IPS-15b (cell line): ENCODE data around the gene ABR.
A peak's percentile ranks its signal among the peaks of the same experiment; 100 is the strongest.
"Not testable (repeated sequence)": the region's sequence is repeated elsewhere in the genome, so short reads cannot be mapped to it uniquely, and the experiment has no call there.

Experiments used
- H3K27me3 ChIP-seq: one replicate; pipeline ENCODE4 v1.6.1; 2013; ENCODE audit warnings: low read length; ENCODE audit not compliant: control insufficient read depth, insufficient read depth
- H3K36me3 ChIP-seq: one replicate; pipeline ENCODE4 v1.6.1; 2013; ENCODE audit warnings: low read length; ENCODE audit not compliant: control insufficient read depth, insufficient read depth
- H3K4me1 ChIP-seq: one replicate; pipeline ENCODE4 v1.6.1; 2013; ENCODE audit warnings: mild to moderate bottlenecking, low read length; ENCODE audit not compliant: control insufficient read depth, insufficient read depth
- H3K4me3 ChIP-seq: one replicate; pipeline ENCODE4 v1.5.1; 2013; ENCODE audit warnings: low read depth, low read length
- H3K9ac ChIP-seq: one replicate; pipeline ENCODE4 v1.6.1; 2013; ENCODE audit warnings: low read depth, mild to moderate bottlenecking, low read length
- H3K9me3 ChIP-seq: one replicate; pipeline ENCODE4 v1.6.1; 2013; ENCODE audit warnings: mild to moderate bottlenecking, low read length; ENCODE audit not compliant: control insufficient read depth, insufficient read depth

The ABR gene

DNA sequence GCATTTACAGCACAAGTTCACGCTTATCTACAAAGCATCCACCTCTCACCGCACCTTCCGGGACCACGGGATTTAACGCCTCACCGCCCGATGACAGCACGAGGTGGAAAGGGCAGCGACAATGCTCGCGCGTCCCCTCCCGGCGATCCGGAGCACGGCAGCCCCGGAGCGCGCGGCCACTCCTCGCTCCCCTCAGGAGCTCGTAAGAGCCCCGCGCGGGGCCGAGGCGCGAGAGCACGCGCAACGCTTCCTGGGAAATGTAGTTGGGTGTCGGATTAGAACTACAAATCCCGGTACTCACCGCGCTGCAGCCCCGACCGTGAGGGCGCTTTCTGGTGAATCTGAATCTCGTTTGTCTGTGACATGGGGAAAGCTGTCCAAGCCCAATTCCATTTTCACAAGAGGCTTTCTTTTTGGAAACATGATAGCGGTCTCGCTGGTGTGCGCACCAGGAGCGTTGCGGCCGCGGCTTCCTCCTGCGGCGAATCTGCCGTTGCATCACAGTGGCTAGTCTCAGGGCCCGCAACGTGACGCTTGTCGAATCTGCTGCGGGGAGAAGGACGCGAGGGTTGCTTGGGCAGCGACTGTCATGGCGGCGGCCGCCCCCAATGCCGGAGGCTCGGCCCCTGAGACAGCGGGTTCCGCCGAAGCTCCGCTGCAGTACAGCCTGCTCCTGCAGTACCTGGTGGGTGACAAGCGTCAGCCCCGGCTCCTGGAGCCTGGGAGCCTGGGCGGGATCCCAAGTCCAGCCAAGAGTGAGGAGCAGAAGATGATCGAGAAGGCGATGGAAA lies 183.0 kb downstream of the ABR start, which contains the start of gene TIMM22:
Gene TIMM22 (plus strand): TSS at position 576 of the 791 bp plus-strand sequence. CDS start 14 bp downstream, at position 590.
- Histone ChIP-seq H3K4me3 (peak within 1 kb of the TSS; percentile 100), H3K4me1 (peaks cover 2% of the 10 kb centered on the region), H3K9me3 (no peaks in the 10 kb centered on the region), H3K9ac (peak within 1 kb of the TSS; percentile 99), H3K27me3 (no peaks in the 10 kb centered on the region), H3K36me3 (peaks cover 13% of the 10 kb centered on the region)

DNA sequence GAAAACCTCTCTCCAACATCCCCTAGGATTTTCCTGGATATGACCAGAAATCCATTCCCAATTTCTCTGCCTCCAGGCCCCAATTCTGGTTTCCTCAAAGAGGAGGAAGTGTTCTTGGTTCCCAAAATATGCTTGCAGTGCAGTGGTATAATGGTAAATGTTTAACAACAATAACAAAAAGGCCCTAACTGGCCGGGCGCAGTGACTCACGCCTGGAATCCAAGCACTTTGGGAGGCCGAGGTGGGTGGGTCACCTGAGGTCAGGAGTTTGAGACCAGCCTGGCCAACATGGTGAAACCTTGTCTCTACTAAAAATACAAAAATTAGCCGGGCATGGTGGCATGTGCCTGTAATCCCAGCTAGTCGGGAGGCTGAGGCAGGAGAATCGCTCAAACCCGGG lies 184.5 kb downstream of the ABR start:
- H3K9ac ChIP-seq, H3K4me3 ChIP-seq, H3K9me3 ChIP-seq, H3K36me3 ChIP-seq, H3K4me1 ChIP-seq, H3K27me3 ChIP-seq: not testable (repeated sequence)

DNA sequence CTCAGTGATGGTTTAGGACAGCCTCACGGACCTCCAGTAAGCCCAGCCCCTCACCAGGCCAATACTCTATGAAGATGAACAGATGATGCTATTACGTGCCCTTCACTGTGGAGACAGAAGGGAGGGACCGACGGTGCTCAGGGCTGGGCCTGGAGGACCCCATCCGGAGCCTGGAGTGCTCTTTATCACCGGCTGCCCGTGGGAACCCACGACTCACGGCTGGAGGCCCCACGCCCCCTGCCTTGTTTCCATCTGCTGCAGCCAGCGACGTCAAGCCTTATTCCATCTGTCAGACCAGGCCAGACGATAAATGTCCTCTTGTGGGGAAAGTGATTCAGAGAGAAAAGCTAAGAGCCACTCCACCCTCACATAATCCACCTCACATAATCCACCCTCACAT lies 186.8 kb downstream of the ABR start:
- no peaks in the 10 kb centered on the region for H3K27me3 ChIP-seq
- H3K4me3 ChIP-seq, result no peak overlapping the region
- H3K9ac ChIP-seq, result no peak overlapping the region
- no peaks in the 10 kb centered on the region for H3K4me1 ChIP-seq
- H3K9me3 ChIP-seq, result no peaks in the 10 kb centered on the region
- H3K36me3 ChIP-seq, result peaks cover 3% of the 10 kb centered on the region

DNA sequence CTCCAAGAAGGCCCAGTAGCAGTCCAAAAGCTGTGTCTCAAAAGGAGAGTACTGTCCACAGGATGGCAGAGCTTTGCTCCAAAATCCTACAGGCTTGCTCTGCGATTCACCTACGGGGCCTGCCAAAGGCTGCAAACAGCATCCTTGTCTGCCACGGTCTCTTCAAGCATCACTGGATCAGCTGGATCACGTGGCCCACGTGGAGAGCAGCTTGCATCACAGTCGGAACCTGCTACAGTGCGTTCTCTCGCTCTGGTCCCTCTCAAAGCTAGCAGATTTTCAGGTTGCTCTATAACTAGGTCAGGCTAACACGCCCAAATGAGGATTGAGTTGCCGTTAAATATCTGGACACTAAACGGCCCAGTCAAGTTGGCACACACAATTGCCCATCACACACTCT lies 191.2 kb downstream of the ABR start:
- Histone ChIP-seq H3K9me3 (no peaks in the 10 kb centered on the region), H3K27me3 (no peaks in the 10 kb centered on the region), H3K36me3 (no peaks in the 10 kb centered on the region), H3K4me1 (no peaks in the 10 kb centered on the region), H3K4me3 (no peak overlapping the region), H3K9ac (no peak overlapping the region)

DNA sequence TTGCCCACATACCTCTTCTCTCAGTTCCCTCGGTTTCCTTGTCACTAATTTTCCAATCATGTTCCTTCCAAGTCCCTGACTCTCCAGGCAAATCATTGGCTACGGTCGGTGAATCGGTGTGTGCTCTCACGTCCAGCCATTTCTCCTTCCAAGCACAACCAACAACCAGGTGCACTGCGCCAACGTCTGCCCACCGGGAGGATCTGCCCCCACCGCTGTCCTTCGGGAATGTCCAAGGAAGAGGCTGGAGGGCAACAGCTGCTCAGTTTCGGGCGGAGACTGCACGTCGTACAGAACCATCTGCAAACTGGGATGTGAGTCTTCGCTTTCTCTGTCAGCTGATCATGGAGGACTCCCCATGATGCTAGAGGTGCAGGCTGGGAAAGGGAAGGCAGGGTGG lies 191.8 kb downstream of the ABR start:
- Histone ChIP-seq H3K27me3 (no peaks in the 10 kb centered on the region), H3K4me1 (no peaks in the 10 kb centered on the region), H3K4me3 (no peak overlapping the region), H3K36me3 (no peaks in the 10 kb centered on the region), H3K9me3 (no peaks in the 10 kb centered on the region), H3K9ac (no peak overlapping the region)

DNA sequence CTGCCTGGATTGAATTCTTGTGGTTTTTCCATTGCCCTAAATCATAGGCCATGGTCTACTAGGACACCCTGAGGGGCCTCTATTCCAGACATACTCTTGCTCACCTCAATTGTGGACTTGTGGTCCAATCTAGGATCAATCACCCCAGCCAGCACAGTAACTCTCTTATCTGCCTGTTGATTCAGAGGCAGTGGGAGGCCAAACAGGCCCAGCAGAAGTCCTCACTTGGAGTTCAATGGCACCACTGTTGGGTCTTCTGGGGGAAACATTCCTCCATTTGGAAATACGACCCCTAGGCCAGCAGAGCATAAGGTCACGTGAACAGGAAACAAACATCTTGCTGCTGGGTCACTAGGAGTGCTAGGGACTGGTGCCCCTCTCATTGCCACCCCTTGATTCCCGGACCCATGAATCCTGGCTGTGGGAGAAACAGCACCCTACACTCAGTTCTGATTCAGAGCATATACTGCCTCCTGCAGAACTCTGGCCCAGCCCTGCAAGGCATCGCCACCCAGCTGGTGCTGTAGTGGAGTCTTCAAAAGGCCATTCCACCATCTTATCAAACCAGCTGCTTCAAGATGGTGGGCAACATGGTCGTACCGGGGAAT lies 193.4 kb downstream of the ABR start:
- Histone ChIP-seq H3K9me3 (no peaks in the 10 kb centered on the region), H3K9ac (no peak overlapping the region), H3K4me3 (no peak overlapping the region), H3K36me3 (no peaks in the 10 kb centered on the region), H3K27me3 (no peaks in the 10 kb centered on the region), H3K4me1 (no peaks in the 10 kb centered on the region)

DNA sequence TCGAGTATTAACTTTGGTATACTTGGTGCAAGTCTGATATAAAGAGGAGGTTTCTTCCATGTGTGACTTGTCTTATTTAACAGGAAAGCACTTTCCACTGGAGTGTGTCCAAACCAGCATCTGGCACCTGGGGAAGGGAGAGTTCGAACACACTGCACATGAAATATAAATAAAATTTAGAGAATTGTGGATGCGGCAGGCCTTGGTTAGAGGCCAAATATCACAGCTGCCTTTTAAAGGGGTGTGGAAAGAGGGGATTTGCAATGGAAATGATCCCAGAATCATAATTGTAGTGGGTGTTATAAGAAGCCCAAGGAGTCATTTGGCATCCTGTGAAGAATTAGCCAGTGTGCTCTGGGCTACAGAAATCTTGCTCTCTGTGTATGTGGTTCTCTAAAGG lies 195.9 kb downstream of the ABR start:
- H3K27me3 ChIP-seq, result no peaks in the 10 kb centered on the region
- no peaks in the 10 kb centered on the region for H3K36me3 ChIP-seq
- no peak overlapping the region for H3K9ac ChIP-seq
- H3K4me3 ChIP-seq, result no peak overlapping the region
- H3K4me1 ChIP-seq, result no peaks in the 10 kb centered on the region
- H3K9me3 ChIP-seq, result no peaks in the 10 kb centered on the region

DNA sequence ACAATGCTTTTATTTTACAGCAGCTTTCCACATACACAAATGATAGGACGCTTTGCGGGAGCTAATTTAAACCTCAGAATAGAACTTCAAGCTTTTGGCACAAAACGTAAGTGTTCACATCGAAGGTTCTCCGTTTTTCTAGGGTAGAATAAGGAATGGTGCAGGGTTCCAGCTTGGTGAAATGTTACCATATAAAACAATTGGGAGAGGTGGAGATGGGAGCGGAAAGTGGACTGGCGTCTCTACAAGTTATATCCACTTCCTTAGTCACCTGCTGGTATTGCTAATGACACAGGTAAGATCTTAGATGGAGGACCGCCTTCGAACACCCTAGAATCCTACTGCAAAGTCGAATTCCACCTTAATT lies 198.5 kb downstream of the ABR start:
- H3K9me3 ChIP-seq, result no peaks in the 10 kb centered on the region
- no peaks in the 10 kb centered on the region for H3K36me3 ChIP-seq
- H3K9ac ChIP-seq, result no peak overlapping the region
- H3K4me3 ChIP-seq, result no peak overlapping the region
- no peaks in the 10 kb centered on the region for H3K27me3 ChIP-seq
- H3K4me1 ChIP-seq, result peaks cover 13% of the 10 kb centered on the region

DNA sequence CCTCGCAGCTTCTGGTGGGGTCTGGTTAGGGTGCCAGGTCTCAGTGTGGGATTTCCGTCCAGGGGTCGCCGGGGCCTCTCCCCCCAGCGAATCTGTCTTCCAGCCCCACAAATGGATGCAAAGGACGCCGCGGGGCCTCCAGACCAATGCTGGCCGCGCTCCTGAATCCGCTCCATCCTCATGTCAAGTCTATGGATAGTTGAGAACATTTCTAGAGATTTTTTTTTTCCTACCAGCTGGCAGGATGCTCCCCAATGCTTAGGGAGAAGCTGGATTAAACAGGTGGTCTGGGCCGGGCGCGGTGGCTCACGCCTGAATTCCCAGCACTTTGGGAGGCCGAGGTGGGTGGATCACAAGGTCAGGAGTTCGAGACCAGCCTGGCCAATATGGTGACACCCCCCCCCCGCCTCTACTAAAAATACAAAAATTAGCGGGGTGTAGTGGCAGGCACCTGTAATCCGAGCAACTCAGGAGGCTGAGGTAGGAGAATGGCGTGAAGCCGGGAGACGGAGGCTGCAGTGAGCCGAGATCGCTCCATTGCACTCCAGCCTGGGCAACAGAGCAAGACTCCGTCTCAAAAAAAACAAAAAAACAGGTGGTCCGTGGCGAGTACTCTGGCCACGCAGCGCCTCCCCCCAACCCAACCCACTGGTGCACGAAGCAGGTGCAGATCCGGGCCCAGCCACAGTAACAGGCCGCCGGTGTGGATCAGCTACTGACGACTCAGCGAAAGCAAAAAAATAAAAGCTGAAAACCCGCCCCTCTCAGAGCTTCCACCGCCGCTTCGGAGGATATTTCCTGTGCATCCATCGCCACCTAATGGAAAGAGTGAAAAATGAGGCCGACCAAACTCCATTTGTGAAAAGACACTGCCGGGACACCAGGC lies 199.1 kb downstream of the ABR start:
- Histone ChIP-seq H3K4me3 (peak overlapping the region; percentile 59), H3K36me3 (no peaks in the 10 kb centered on the region), H3K4me1 (peaks cover 19% of the 10 kb centered on the region), H3K9ac (no peak overlapping the region), H3K27me3 (no peaks in the 10 kb centered on the region), H3K9me3 (no peaks in the 10 kb centered on the region)

DNA sequence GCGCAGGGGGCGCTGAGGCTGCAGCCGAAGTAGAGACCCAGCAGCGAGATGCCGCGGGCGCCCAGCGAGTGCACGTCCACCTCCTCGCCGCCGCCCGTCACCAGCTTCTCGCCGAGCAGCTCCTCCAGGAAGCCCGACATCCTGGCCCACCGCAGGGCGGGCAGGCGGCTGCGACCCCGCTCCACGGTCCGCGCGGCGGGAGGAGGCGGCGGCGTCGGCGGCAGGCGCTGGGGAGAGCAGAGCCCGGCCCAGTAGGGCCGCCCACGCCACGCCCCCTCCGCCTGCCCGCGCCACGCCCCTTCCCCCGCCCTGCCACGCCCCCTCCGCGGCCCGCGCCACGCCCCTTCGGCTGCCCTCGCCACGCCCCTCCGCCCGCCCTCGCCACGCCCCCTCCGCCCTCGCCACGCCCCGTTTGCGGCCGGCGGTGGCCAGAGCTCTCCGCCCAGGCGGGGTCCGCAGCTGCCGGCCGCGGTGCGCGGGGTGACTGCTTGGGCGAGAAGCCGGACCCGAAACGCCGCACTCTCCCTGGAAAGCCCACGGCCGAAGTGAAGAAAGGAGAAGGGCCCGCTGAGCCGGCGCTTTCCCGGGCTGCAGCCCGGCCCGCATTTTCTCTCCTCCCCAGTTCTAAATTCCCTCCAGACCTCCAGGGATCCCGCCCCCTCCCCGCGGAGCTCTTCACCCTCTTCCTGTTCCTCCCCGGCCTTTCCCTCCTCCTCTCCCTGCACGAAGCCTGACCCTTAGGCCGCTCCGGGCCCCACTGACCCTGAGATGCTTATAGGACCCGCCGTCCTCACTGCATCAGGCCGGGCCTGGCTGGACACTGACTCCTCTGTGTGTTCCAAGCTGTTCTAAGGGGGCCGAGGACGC lies 200.0 kb downstream of the ABR start, which contains the start of gene NXN:
Gene NXN (minus strand): TSS at position 238 of the 867 bp plus-strand sequence.
- Histone ChIP-seq H3K4me1 (peaks cover 22% of the 10 kb centered on the region), H3K36me3 (no peaks in the 10 kb centered on the region), H3K9ac (peak within 1 kb of the TSS; percentile 71), H3K4me3 (peak within 1 kb of the TSS; percentile 90), H3K27me3 (no peaks in the 10 kb centered on the region), H3K9me3 (no peaks in the 10 kb centered on the region)

DNA sequence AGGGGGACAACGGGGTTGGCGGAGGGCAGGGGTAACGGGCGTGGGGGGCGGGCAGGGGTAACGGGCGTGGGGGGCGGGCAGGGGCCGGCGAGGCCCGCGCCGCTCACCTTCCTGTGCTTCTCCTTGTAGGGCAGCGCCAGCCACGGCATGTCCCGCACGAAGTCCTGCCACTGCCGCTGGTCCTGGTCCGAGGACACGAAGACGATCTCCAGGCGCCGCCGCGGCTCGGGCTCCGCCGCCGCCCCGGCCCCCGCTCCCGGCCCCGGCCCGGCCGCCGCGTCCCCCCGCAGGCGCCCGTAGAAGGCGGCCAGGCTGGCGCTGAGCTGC lies 200.6 kb downstream of the ABR start:
- H3K9me3 ChIP-seq, result no peaks in the 10 kb centered on the region
- peaks cover 22% of the 10 kb centered on the region for H3K4me1 ChIP-seq
- H3K27me3 ChIP-seq, result no peaks in the 10 kb centered on the region
- no peak overlapping the region for H3K9ac ChIP-seq
- no peaks in the 10 kb centered on the region for H3K36me3 ChIP-seq
- H3K4me3 ChIP-seq, result peak overlapping the region; percentile 61
